G401 (cell line): ENCODE data around the gene CBR1. TPM values are rescaled to one million over a fixed set of nuclear protein-coding genes. Genes with fewer than 3 reads are reported as not detected.

Experiments
- DNase-seq: peaks from one replicate; pipeline ENCODE4 v3.0.0-alpha.2; 2015; ENCODE audit warnings: low spot score
- in situ Hi-C: cut with HindIII; loops from 2 replicates; pipeline ENCODE4 v1.10.0; 2016; ENCODE audit warnings: low sequenced_read_pairs, mixed read lengths
- total RNA-seq: library from RNA; depleted of rRNA; stranded (reverse); fragments of >200 nt; shearing (Covaris generic); gene quantifications from 2 replicates; pipeline ENCODE4 v1.2.3, GENCODE V29; 2014; rRNA removed

The CBR1 gene
- 4.4 and 6.6 TPM in 2 replicates for total RNA-seq

DNA sequence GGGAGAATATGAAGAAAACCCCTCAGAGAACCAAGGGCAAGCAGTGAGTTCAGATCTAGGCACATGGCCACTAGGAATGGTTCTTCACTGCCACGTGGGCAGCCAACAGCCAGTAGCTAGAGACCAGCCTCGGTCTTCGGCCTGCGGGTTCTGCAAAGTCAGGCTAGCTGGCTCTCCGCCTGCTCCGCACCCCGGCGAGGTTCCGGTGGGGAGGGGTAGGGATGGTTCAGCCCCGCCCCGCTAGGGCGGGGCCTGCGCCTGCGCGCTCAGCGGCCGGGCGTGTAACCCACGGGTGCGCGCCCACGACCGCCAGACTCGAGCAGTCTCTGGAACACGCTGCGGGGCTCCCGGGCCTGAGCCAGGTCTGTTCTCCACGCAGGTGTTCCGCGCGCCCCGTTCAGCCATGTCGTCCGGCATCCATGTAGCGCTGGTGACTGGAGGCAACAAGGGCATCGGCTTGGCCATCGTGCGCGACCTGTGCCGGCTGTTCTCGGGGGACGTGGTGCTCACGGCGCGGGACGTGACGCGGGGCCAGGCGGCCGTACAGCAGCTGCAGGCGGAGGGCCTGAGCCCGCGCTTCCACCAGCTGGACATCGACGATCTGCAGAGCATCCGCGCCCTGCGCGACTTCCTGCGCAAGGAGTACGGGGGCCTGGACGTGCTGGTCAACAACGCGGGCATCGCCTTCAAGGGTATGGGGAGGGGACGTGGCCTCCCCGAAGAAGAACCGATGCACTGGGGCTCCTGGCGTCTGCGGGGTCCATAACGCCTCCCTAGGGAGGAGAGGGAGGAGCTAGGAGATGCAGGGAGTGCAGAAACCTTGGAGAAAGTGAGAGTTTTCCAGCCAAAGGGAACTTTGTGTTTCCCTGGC, at the start of gene CBR1:
Gene CBR1 (plus strand): TSS at position 312 of the 871 bp plus-strand sequence. CDS start 92 bp downstream, at position 404.
- in situ Hi-C loops = no loop called here
- DNase-seq = peak; percentile 96

DNA sequence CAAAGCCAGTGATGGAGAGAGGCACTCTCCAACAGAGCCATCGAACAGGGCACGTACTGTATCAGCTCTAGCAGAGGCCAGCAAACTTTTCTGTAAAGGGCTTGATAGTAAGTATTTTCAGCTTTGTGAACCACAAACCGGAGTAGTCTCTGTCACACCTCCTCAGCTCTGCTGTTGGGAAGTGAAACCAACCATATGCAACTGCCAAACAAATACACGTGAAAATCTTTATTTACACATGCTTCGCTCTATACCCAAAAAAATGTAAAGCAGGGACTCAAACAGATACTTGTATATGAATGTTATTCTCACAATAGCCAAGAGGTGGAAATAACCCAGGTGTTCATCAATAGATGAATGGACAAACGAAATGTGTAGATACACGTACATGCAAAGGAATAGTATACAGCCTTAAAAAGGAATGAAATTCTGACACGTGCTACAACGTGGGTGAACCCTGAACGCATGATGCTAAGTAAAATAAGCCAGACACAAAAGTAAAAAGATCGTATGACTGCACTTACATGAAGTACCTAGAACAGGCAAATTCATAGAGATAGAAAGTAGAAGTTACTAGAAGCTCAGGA, 48.5 kb upstream of the CBR1 start:
- in situ Hi-C loops = no loop called here

DNA sequence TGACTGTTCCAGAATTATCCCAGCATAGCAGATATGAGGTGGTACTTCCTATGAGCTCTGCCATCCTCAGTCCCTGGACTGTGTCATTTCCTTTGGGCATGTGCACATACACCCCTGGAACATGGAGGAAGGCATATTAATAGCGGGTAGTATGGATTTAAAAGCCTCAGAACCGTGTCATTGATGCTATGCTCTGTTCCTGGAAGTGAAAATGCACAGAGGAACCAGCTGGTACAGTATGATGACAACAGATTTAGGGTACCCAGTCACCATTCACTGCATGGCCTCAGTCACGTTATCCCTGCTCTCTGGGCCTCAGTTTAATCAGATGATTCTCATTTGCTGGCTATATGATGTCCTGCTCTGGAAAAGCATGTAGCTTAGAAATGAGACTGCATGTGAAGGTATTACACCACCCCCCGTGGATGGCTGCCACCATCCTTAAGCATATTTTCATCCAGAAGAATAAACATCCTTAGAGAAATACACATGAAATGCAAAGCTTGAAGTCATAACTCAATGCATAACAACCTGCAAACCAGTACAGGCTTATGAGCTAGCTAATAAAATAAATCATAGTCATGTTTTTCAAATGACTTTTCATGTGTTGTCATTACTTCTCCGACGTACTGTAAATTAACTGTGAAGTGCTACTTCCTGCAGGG, 47.3 kb upstream of the CBR1 start:
- no peak for DNase-seq
- in situ Hi-C loops = no loop called here

More for the DNA sequence above, 48.5 kb upstream of the CBR1 start:
- no peak for DNase-seq

DNA sequence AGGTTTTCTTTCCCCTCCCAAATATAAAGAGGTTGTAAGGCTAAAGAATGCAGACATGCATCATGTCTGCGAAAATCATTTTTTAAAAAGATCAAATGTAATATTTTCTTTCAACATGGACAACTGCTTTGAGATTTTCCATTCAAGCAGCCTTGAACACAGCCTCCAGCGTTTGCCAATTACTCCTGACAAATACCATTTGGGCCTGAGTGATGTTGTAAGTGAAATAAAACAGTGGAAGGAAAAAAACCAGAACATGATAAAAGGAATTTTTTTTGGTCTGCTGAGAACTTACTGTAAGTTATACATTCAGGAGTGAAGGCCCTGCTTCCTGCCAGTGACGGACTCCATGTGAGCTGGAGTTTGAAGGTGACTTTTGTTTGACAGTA, 46.7 kb upstream of the CBR1 start:
- DNase-seq = no peak
- in situ Hi-C loops = no loop called here

DNA sequence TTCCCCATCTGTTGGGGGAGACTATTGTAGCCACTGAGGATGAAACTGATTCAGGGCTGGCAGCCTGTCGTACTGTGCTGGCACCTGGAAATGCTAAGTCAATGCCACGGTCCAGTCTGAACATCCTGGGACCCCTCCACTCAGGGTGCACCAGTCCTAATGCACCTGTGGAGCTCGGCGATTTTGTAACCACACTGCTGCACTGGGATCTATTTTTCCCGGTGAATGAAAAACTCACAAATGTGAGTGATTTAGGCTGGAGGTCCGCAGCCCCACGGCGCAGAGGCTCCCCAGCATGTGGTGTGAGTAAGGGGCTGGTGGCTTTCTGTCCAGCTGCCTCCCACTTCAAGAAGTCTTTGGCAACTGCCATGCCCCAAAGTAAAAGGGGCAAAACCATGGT, 45.0 kb upstream of the CBR1 start:
- in situ Hi-C loops = no loop called here
- no peak for DNase-seq

DNA sequence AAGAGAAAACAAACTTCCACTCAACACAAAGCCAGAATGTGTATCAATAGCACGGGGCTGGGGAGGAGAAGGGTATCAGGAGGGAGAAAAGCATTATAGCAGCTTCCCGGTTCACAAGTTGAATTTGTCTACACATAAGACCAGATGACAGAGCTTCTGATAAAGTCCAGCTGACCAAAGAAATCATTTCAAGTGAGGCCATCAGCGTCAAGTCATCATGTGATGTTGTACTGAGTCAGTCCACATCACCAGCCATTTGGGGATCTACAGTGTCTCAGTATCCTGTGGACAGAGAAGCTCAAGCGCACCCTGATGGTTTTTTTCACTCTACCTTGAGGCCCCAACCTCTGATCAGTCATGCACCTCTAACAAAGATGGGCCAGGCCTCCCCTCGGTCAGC, 42.5 kb upstream of the CBR1 start:
- in situ Hi-C loops = no loop called here
- no peak for DNase-seq

DNA sequence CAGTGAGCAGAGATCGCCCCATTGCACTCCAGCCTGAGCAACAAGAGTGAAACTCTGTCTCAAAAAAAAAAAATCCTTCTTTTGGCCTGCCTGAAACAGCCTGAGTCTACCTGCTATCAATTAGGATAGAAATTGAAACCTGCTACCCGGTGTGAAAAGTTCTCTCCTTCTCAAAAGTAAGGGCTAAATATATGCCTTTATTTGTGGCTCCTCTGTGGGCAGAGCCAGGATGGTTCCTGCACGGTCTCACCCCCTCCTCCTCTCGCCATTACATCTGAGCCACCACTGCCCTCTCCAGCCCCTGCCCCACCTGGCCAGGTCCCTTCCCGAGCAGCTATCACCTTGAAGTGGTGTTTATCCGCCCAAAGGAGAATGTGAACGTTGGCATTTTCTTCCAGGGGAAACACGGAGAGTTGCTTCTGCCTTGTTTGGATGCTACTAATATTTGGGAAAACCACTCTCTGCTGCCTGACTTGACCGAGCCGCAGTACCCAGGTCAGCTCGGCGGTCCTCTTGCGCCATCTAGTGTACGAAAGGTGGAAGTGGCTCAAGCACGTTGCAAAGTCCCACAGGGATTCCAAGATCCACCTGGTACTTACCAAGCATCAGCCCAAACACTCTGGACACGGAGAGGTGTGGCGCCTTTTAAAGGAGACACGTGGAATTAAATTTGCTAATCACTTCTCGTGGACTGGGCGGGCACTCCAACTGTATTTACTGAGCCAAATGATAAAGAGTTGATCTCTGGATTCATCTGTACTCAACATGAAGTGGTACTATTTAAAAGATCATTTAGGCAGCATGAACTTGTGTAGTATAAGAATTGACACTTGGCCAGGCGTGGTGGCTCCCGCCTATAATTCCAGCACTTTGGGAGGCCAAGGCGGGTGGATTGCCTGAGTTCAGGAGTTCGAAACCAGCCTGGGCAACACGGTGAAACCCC, 41.4 kb upstream of the CBR1 start:
- in situ Hi-C loops = no loop called here
- DNase-seq = peak; percentile 86

DNA sequence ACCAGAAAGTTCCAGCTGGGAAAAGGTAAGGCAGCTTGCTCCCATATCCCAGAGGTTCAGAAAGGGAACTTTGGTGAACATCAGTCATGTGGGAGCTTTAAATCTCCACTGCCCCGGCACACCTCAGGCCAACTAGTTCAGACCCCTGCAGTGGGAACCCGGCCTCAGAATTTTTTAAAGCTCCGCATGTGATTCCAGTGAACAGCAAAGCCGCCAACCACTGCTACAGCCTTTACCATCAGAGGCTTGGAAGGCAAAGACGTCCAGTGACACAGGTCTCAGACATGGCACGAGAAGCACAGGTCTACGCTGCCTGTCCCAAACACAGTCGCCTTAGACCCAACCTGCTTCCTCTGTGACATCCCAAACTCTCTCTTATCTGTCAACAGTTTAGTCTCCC, 40.5 kb upstream of the CBR1 start:
- no peak for DNase-seq
- in situ Hi-C loops = no loop called here

DNA sequence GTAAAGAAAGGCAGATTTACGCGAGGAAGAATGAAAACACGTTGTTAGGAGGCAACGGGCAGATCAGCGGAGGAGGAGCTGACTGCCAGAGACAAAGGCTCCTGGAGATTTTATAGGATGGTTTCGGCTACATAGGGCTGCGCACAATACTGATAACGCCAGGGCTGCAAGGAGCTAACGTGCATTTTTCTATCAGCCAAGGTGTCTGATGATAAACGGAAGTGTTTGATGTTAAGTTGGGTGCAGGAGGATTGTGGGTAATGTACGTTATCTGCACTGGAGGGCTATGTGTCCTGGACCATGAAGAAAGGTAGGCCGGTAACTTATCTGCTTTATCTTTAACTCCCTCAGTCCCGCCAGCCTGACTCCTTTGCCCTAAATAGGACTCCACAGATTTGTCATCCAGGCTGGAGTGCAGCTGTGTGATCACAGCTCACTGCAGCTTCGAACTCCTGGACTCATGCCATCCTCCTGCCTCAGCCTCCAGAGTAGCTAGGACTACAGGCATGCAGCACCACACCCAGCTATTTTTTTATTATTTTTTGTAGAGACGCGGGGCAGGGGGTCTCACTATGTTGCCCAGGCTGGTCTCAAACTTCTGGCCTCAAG, 39.1 kb upstream of the CBR1 start:
- in situ Hi-C loops = no loop called here
- no peak for DNase-seq

DNA sequence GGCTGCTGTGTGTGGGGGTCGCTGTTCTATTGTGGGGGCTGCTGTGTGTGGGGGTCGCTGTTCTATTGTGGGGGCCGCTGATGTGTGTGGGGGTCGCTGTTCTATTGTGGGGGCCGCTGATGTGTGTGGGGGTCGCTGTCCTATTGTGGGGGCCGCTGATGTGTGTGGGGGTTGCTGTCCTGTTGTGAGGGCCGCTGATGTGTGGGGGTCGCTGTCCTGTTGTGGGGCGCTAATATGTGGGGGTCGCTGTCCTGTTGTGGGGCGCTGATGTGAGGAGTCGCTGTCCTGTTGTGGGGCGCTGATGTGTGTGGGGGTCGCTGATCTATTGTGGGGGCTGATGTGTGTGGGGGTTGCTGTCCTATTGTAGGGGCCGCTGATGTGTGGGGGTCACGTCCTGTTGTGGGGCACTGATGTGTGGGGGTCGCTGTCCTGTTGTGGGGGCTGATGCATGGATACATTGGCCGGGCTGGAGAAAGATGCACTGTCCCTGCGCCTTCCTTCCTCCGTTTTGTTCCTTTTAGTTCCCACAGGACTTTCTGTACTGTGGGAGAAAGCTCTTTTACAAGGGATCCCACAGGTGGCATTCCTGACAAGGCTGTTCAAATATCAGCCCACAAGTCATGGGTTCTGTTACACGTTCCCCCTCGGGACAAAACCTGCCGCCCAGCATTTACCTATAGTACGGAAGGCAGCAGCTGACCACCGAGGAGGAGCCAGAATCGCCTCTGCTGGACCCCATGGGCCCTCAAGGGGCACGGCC, 37.0 kb upstream of the CBR1 start:
- in situ Hi-C loops = no loop called here

DNA sequence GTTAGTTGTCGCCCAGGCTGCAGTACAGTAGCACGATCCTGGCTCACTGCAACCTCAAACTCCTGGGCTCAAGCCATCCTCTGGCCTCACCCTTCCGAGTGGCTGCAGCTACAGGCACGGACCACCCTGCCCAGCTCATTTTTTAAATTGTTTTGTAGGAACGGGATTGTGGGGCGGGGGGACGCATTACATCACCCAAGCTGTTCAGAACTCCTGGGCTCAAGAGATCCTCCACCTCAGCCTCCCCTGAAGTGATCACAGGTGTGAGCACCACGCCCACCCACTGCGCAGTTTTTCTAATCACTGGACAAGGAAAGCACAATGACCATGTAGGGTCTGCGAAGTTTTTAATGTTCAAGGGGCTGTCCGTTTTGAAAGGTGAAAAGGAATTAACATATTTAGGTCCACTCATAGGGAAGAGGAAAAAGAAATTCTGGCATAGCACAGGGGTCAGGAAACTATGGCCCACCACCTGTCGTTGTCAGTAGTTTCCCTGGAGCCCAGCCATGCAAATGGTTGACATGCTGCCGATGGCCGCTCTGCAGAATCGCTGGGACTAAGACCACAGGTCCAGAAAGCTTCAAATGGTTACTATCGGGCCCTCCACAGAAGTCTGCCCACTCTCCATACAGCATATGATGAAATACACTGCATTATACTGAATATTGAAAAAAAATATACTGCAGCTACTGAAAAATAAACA, 35.5 kb upstream of the CBR1 start:
- in situ Hi-C loops = no loop called here

More for the DNA sequence above, 37.0 kb upstream of the CBR1 start:
- no peak for DNase-seq

DNA sequence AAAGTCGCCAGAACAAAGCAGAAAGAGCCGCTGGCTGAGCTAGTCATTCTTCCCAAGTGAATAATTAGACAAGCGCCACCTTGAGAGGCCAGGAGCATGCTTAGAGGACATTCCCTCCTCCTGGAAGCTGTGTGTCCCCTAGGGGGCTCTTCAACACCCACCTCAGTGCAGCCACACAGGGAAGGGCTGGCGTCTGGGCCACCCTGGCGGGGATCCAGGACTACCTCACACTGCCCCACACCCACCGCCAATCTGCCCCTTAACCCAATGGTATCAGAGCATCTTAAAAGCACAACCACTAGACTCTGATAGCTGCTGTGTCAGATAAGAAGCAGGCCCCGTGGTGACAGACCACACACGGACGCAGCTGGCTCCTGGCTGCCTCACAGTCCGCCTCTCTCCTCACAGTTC, 34.4 kb upstream of the CBR1 start:
- no peak for DNase-seq
- in situ Hi-C loops = no loop called here

More for the DNA sequence above, 35.5 kb upstream of the CBR1 start:
- DNase-seq = no peak

DNA sequence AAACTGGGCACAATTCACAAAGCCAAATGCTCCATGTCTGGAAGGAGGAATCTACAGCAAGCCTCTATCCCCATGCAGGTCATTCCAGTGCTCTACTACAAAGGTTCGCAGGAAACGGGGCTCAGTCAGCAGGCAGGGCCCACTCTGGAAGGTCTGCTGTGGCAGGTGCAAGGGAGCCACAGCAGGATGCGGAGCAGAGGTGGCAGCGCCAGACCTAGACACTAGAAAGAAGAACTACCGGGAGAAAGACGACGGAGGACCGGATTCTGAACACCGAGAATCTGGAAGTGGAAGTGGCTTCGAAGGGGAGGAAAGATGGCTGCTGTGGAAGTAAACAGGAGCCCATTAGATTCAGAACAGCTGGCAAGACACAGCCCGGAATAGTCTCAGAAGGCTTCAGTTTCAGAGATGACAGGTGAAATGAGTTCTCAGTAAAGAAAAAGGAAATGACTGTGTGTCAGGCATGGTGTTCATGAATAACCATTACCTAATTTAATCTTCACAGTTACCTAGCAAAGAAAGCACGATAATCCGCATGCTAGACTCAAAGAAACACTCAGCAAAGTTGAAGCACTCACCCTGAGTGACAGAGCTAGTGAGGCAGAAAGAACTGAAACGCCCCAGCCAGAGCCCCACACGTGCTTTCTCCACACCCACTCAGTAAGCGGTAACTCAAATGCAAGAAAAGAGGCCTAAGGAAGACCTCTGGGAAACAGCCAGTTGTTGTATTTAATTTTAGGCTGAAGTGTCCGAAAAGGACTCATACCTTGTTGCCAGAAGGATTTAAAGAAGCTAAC, 30.9 kb upstream of the CBR1 start:
- in situ Hi-C loops = no loop called here

DNA sequence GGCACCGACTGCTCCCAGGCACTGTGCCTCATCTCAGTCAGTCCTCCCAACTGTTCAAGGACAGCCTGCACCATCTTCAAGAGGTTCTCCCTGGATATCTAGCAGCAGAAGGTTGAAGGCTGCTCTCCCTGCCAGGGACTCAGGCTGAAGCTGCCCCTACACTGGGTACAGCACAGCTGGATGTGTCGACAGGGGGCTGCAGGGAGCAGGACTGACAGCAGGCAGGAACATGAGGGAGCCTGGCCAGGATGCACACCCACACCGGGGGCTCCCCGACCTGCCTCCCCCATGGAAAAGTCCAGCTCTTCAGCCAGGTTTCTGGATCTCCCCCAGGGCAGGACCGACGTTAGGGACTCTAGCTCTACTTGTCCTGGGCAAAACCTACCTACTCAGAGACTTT, 30.0 kb upstream of the CBR1 start:
- in situ Hi-C loops = no loop called here
- no peak for DNase-seq

More for the DNA sequence above, 30.9 kb upstream of the CBR1 start:
- DNase-seq = no peak

DNA sequence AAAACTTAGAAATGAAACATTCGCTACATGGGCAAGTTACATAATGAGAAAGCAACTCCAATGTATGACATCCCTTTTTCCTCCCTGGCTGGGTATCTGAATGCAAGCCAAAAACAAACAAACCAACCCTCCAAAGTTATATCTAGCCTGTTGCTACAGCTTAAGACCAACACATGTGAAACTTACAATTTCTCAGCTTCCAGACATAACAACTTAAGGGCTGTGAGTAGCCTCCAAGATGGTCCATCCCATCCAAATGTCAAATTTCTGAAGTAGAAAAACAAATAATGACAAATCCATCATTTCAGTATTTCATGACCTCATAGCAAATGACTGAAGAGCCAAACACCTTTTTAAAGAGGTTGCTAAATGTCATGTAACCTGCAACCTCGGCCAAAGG, 29.4 kb upstream of the CBR1 start:
- DNase-seq = no peak
- in situ Hi-C loops = no loop called here

DNA sequence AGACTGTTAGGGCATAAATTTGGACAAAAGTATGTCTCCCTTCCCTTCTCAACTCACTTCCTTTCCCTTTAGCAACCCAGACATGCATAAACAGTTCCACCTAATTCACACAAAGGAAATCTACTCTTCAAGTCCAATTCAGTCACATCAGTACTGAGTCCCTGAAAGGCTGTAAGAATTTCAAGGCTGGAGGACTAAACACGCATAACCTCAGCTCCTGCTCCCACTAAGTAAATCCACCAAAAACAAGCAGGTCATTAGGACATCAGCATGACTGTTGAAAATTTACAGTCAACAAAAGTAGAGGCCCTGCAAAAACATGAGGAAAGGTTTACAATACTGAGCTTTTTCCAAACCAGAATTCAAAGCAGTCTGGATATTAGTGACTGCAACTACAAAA, 27.9 kb upstream of the CBR1 start:
- in situ Hi-C loops = no loop called here
- no peak for DNase-seq

DNA sequence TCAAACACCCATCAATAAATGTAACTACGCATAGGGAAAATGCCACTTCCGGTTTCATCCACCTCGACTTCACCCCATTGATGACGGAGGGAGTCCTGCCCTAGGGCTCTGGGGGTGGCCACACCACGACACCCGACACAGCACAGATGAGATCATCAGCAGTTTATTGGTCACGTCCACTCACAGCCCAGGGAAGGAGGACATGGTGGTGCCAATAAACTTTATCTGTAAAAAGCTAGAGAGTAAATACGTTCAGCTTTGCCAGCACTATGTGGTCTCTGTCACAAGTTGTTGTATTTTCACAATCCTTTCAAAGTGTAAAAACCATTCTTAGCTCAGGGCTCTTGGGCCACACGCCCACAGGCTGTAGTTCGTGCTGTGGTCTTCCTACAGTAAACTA, 25.8 kb upstream of the CBR1 start:
- in situ Hi-C loops = no loop called here
- DNase-seq = no peak
